Liver (tissue), 9 donors: ENCODE results near the gene KCND2. TPM values are rescaled to one million over a fixed set of nuclear protein-coding genes. Genes with fewer than 3 reads are reported as not detected.

Experiments
- DNase-seq: peaks from one replicate; pipeline ENCODE4 v3.0.0-alpha.2; 2017; ENCODE audit warnings: low spot score
- H3K27ac ChIP-seq, 2 donors: one replicate each; pipeline ENCODE4 v1.7.0; 2013; ENCODE audit warnings: inconsistent platforms in 2 of 2, low read length in 2 of 2, control low read depth in 1 of 2, low read depth in 1 of 2, mild to moderate bottlenecking in 1 of 2
- H3K27me3 ChIP-seq, 4 donors: one replicate each; pipeline versions ENCODE4 v1.6.1 to v1.7.0; 2013; ENCODE audit warnings: low read length in 3 of 4, inconsistent platforms in 1 of 4, mild to moderate bottlenecking in 1 of 4, moderate library complexity in 1 of 4; ENCODE audit not compliant: control insufficient read depth in 4 of 4, insufficient read depth in 4 of 4
- H3K36me3 ChIP-seq, 4 donors: one replicate each; pipeline versions ENCODE4 v1.6.1 to v1.7.0; 2013; ENCODE audit warnings: low read length in 3 of 4, mild to moderate bottlenecking in 3 of 4, low read depth in 1 of 4, moderate library complexity in 1 of 4; ENCODE audit not compliant: control insufficient read depth in 4 of 4, insufficient read depth in 3 of 4
- H3K4me1 ChIP-seq, 4 donors: one replicate each; pipeline versions ENCODE4 v1.6.1 to v1.7.0; 2013; ENCODE audit warnings: low read length in 3 of 4, mild to moderate bottlenecking in 3 of 4, moderate library complexity in 1 of 4; ENCODE audit not compliant: control insufficient read depth in 4 of 4, insufficient read depth in 4 of 4
- H3K4me3 ChIP-seq, 3 donors: one replicate each; pipeline versions ENCODE4 v1.6.1 to v1.7.0; 2013; ENCODE audit warnings: low read length in 3 of 3, control low read depth in 1 of 3, low read depth in 1 of 3, mild to moderate bottlenecking in 1 of 3
- H3K9ac ChIP-seq, 2 donors: one replicate each; pipeline ENCODE4 v1.7.0; 2013; ENCODE audit warnings: low read length in 2 of 2, mild to moderate bottlenecking in 2 of 2, moderate library complexity in 2 of 2, control low read depth in 1 of 2, low read depth in 1 of 2
- H3K9me3 ChIP-seq, 4 donors: one replicate each; pipeline versions ENCODE4 v1.6.1 to v1.7.0; 2013; ENCODE audit warnings: low read length in 3 of 4; ENCODE audit not compliant: control insufficient read depth in 4 of 4
- ATF3 ChIP-seq: IDR thresholded peaks from 2 replicates; pipeline ENCODE4 v1.6.1; 2016; ENCODE audit warnings: antibody characterized with exemption
- CTCF ChIP-seq: fragments of 150-350 bp; IDR thresholded peaks from 2 replicates; pipeline ENCODE4 v1.5.1; 2017; ENCODE audit warnings: improper control_type of control experiment, low read depth, low read length; ENCODE audit not compliant: missing input control
- EGR1 ChIP-seq, 2 donors: IDR thresholded peaks; 2 replicates each; pipeline ENCODE4 v1.6.1; 2016 to 2018; ENCODE audit warnings: antibody characterized with exemption in 2 of 2, low read depth in 2 of 2
- FOXA1 ChIP-seq: IDR thresholded peaks from 2 replicates; pipeline ENCODE4 v1.6.1; 2016; ENCODE audit warnings: antibody characterized with exemption
- GABPA ChIP-seq, 2 donors: IDR thresholded peaks in 1 of 2; conservative IDR thresholded peaks in 1 of 2; 2 replicates each; pipeline ENCODE4 v1.6.1; 2016; ENCODE audit warnings: antibody characterized with exemption in 2 of 2, mild to moderate bottlenecking in 1 of 2, moderate library complexity in 1 of 2
- MAX ChIP-seq: IDR thresholded peaks from 2 replicates; pipeline ENCODE4 v1.6.1; 2016; ENCODE audit warnings: antibody characterized with exemption
- NR2F2 ChIP-seq: IDR thresholded peaks from 2 replicates; pipeline ENCODE4 v1.6.1; 2016; ENCODE audit warnings: antibody characterized with exemption
- RAD21 ChIP-seq, 2 donors: IDR thresholded peaks; 2 replicates each; pipeline ENCODE4 v1.6.1; 2016; ENCODE audit warnings: antibody characterized with exemption in 2 of 2, mild to moderate bottlenecking in 2 of 2
- REST ChIP-seq: IDR thresholded peaks from 2 replicates; pipeline ENCODE4 v1.6.1; 2016; ENCODE audit warnings: antibody characterized with exemption, mild to moderate bottlenecking
- RXRA ChIP-seq, 2 donors: IDR thresholded peaks; 2 replicates each; pipeline ENCODE4 v1.6.1; 2017 to 2018; ENCODE audit warnings: antibody characterized with exemption in 2 of 2, mild to moderate bottlenecking in 1 of 2
- YY1 ChIP-seq: IDR thresholded peaks from 2 replicates; pipeline ENCODE4 v1.6.1; 2016; ENCODE audit warnings: antibody characterized with exemption, mild to moderate bottlenecking
- WGBS: extraction: QIAGEN DNeasy Blood & Tissue Kit; methylation state at CpG from one replicate; pipeline ENCODE4 v1.1.7; 2013; 5-methylcytosine and 5-hydroxymethylcytosine counted together
- polyA plus RNA-seq, 2 donors: library from polyadenylated mRNA; stranded (reverse) in 1 of 2; unstranded in 1 of 2; fragments of 200-250 nt in 1 of 2; fragments of >200 nt in 1 of 2; fragmentation: Nextera tagmentation in 1 of 2; extraction: Ambion mirVana in 1 of 2; gene quantifications; one replicate each; pipeline versions ENCODE4 v1.2.1 to v1.2.3, GENCODE V29; 2013 to 2015
- total RNA-seq, 2 donors: library from RNA; depleted of rRNA; stranded (reverse); fragments of >200 nt; gene quantifications; one replicate each; pipeline ENCODE4 v1.2.3, GENCODE V29; 2014
- TF ChIP-seq, protein P1 (sequence below): IDR thresholded peaks from 2 replicates; pipeline ENCODE4 v1.6.1; 2016; ENCODE audit warnings: antibody characterized with exemption
- donor health status: healthy.
- donor health status: healthy.
- donor health status: healthy.
- donor health status: healthy.
- donor health status: healthy.

Gene KCND2
- under 1 TPM; 0.05 to 0.08 TPM for total RNA-seq
- under 1 TPM; 0.02 to 0.22 TPM for polyA plus RNA-seq

DNA sequence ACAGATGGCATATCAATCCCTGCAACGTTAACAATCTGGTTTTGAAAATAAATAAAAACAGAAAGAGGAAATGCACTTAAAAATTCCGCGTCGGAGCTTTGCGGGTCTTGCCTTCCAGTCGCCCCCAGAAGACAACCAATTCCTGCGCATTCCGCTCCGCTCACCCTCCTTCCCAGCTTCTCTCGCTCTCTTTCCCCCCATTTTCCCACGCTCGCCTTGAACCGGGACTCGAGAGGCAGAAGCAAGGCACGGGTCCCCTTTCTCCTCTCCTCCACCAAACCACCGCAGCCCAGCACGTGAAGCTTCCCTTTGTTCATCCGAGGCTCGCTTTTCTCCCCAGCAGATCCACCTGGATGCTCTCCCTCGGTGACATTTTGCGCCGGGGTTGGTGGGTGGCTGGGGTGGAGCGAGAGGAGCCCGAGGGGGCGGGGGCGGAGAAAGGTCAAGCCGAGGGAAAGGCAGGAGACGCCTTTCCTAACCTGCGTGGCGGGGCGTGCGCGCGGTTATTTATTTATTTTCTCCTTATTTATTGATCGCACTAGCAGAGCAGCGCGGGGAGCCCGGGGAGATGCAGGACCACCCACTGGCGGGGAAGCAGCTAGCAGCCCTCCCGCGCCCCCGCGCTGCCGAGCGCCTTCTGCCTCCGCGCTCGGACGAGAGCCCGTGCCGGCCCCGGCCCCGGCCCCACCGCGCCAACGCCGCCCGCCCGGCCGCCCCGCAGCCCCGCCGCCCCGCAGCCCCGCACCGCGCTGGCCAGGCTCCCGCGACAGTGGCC lies at the start of gene KCND2:
Gene KCND2 (plus strand): TSS at position 475 of the 775 bp plus-strand sequence.
- Histone ChIP-seq H3K4me3 (peak within 1 kb of the TSS; percentile 26 to 63 (median 38)), H3K4me1 (peaks cover 6 to 15% (median 11%) of the 10 kb centered on the region in 4 donors), H3K27ac (no peak within 1 kb of the TSS), H3K36me3 (no peaks in the 10 kb centered on the region), H3K9me3 (no peaks in the 10 kb centered on the region), H3K27me3 (peaks cover 0 to 11% (median 5%) of the 10 kb centered on the region in 4 donors), H3K9ac (no peak within 1 kb of the TSS)
- no peak for DNase-seq
- no peak for TF ChIP-seq NR2F2
- no peak for TF ChIP-seq EGR1 (IDR thresholded peaks at IDR 0.05; ENCODE audit: low read depth in 2 of 2)
- no peak for TF ChIP-seq RAD21 (IDR thresholded peaks at IDR 0.05)
- no peak for TF ChIP-seq RXRA (IDR thresholded peaks at IDR 0.05)
- 2% methylated on average over 69 of the region's 69 CpGs for WGBS

- H3K9me3 ChIP-seq = no peaks in the 10 kb centered on the region
- H3K27me3 ChIP-seq = no peaks in the 10 kb centered on the region
- DNase-seq = no peak
- H3K36me3 ChIP-seq = no peaks in the 10 kb centered on the region
- H3K4me3 ChIP-seq = no peak overlapping the region
- WGBS = 41% methylated on average over 1 of the region's 1 CpG
- H3K27ac ChIP-seq = no peak overlapping the region
- TF ChIP-seq CTCF = no peak
- TF ChIP-seq MAX = no peak
- no peak for TF ChIP-seq GABPA (IDR thresholded peaks at IDR 0.05 in 1 of 2, conservative IDR thresholded peaks at IDR 0.05 in 1 of 2)
- TF ChIP-seq ATF3 = no peak
- no peak for TF ChIP-seq YY1
- TF ChIP-seq REST = no peak
- no peak for TF ChIP-seq FOXA1
- no peak for TF ChIP-seq RAD21 (IDR thresholded peaks at IDR 0.05)
- no peak for TF ChIP-seq RXRA (IDR thresholded peaks at IDR 0.05)
- TF ChIP-seq, protein P1, sequence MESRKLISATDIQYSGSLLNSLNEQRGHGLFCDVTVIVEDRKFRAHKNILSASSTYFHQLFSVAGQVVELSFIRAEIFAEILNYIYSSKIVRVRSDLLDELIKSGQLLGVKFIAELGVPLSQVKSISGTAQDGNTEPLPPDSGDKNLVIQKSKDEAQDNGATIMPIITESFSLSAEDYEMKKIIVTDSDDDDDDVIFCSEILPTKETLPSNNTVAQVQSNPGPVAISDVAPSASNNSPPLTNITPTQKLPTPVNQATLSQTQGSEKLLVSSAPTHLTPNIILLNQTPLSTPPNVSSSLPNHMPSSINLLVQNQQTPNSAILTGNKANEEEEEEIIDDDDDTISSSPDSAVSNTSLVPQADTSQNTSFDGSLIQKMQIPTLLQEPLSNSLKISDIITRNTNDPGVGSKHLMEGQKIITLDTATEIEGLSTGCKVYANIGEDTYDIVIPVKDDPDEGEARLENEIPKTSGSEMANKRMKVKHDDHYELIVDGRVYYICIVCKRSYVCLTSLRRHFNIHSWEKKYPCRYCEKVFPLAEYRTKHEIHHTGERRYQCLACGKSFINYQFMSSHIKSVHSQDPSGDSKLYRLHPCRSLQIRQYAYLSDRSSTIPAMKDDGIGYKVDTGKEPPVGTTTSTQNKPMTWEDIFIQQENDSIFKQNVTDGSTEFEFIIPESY = no peak
- H3K9ac ChIP-seq = no peak overlapping the region
- H3K4me1 ChIP-seq = no peaks in the 10 kb centered on the region
Measured at GRCh38 chr7:120226188-120226587, 46.8 kb upstream of the KCND2 start.
